GM12892 (cell line): ENCODE measurements around the gene ZDHHC1.

ENCODE experiments used
- POLR2A ChIP-seq: IDR thresholded peaks from 2 replicates; pipeline ENCODE4 v1.6.1; 2011; ENCODE audit warnings: low read depth, low read length, control low read depth
- POLR2AphosphoS5 ChIP-seq: IDR thresholded peaks from 2 replicates; pipeline ENCODE4 v1.6.1; 2011; ENCODE audit warnings: low read depth, low read length, control low read depth
- TAF1 ChIP-seq: IDR thresholded peaks from 2 replicates; pipeline ENCODE4 v1.6.1; 2011; ENCODE audit warnings: low read depth, mild to moderate bottlenecking, control low read depth, low read length, borderline replicate concordance

DNA sequence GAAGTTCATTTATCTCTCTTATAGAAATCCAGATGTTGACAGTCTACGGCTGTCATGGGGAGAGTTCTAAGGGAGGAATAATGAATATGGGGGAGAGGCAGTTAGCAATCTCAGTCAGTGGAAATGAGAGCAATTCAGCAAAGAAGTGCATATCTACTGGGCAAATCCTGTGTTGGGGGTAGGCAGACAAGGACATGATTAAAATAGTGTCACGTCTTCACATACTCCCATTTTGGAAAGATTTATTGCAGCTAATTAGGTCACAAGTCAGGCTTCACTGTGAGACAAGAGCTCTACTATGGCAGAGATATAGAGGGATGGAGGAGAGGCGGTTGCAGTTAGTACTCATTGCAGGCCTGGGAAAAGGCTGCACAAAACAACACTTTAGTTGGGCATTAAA lies 59.9 kb downstream of the ZDHHC1 start:
- no peak for TF ChIP-seq TAF1
- TF ChIP-seq POLR2A: no peak
- TF ChIP-seq POLR2AphosphoS5: no peak
